Activated CD4-positive, alpha-beta T cell treated with anti-CD3 and anti-CD28 coated beads, Interleukin-2, amount 50 U/mL, for 24 hours (primary cell): ENCODE results near the gene SLC43A3.
A peak's percentile ranks its signal among the peaks of the same experiment; 100 is the strongest.

Experiments used
- DNase-seq, 2 donors: peaks; one replicate each; pipeline ENCODE4 v3.0.0-alpha.2; 2020; ENCODE audit warnings: low read depth in 1 of 2, low spot score in 1 of 2

The SLC43A3 gene

DNA sequence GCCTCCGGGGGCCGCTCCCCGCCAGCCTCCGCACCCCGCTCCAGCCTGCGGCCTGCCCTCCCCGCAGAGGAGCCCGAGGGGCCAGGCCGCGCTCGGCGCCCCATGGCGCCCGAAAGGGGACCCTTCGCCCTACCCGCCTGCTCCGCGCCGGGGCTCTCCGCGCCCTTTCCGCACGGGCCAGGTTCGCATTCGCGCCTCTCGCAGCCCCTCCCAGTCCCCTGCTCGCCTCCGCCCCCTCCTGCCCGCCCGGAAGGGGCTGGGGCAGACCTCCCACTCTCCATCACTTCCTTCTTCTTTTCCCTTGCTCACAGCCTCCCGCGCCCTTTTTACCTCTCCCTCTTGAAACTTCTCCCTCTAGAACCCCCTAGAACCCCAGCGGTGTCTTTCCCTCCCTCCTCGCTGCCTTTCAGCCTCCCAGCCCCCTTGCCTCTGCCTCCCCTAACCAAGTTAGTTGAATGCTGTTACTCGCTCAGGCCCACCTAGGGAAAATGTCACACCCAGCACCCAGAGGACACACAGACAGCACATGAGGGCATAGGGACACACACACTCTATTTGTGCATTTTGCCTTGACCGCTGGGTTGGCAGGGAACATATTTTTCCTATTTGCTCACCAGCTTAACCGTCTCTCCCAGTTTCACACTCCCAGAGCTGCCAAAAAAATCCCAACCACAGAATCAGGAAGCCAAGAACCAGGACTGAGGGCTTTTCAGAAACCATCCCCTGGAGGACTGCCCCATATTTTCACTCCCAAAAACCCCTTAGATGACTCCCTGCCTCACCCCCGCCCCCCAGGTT, at the start of gene SLC43A3:
Gene SLC43A3 (minus strand): TSS at position 193 of the 798 bp plus-strand sequence. CDS start 949 bp downstream, outside the sequence.
- peak; percentile 60 to 76 for DNase-seq

DNA sequence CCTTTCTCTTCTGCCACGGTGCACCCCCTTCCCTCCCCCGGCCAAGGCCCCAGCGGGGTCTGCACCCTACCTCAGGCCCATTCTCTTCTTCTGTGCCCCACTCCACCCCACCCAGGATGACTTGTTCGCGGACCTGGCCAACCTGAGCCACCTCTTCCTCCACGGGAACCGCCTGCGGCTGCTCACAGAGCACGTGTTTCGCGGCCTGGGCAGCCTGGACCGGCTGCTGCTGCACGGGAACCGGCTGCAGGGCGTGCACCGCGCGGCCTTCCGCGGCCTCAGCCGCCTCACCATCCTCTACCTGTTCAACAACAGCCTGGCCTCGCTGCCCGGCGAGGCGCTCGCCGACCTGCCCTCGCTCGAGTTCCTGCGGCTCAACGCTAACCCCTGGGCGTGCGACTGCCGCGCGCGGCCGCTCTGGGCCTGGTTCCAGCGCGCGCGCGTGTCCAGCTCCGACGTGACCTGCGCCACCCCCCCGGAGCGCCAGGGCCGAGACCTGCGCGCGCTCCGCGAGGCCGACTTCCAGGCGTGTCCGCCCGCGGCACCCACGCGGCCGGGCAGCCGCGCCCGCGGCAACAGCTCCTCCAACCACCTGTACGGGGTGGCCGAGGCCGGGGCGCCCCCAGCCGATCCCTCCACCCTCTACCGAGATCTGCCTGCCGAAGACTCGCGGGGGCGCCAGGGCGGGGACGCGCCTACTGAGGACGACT, 49.3 kb upstream of the SLC43A3 start:
- no peak for DNase-seq

DNA sequence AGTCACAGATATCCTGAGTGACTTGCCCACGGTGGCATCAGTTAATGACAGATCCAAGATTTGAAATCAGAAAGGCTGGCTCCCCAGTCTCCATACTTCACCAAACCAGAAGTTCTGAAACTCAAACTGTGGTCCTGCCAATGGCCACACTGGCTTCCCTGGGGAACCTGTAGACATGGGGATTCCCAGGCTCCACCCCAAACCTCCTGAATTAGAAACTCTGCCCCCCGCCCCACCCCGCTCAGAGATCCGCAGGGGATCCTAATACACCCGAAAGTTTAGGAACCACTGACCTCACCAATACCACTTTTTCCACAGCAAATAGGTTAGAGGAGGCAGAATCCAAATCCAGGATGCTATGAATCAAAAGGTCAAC, 48.7 kb upstream of the SLC43A3 start:
- DNase-seq, result no peak

DNA sequence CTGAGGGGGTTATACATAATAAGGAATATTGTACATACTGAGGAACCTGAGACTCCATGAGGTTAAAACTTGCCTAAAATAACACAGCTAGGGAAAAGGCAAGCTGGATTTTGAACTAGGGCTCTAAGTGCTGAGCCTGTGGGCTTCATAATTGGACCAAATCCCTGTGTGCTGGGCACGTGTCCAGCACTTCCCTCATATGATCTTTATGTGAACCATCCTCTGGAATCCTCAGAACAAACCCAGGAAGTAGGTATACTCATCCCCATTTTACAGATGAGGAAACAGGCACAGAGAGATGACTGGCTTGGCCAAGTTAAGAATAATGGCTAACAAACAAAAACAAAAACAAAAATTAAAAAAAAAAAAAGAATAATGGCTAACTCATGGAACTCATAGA, 48.3 kb upstream of the SLC43A3 start:
- DNase-seq, result no peak

DNA sequence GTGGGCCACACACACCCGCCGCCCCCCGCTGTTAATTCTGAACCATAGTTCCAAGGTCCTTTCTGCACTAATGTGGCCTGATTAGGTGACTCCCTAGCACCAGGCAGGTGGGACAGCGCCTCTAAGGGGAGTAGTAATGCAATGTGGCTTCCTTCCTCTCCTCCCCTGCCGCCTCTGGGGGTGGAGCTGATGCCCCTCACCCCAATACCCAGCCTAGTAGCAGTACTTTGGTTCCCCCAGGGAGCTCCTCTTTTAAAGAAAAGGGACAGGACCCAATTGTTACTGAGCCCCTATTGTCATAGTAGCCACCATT, 47.8 kb upstream of the SLC43A3 start:
- DNase-seq, result no peak

DNA sequence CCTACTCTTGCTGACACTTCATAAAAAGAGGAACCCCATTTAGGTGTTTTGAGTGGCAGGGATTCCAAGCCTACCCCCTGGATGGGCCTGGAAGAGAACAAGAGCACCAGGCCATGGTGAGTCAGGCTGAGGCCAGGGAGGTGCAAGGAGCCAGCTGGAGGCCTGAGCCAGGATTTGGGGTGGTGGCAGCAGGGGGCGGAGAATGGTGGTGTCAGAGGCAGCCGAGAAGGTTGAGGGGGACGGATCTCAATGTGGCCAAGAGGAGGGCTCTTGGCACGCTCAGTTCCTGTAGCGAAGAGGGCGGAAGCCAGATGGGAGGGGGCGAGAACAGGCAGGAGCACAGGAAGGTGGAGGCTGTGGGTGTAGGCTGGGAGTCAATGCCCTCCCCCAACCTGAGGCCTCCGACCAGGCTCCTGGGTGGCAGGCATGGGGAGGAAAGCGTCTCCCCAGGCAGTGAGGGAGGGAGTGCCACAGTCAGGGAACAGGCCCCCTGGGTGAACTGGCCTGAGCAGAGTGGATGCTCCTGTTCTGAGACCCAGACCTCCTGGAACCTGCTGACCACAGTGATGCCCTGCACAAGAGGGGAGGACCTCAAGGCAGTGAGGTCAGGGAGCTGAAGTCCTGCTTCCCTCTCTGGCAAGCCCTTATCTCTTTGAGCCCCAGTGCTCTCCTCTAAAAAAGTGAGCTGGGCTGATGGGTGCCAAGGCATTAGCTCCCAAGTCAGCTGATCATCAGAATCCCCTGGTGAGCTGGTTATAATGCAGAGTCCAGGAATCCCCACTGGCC, 47.3 kb upstream of the SLC43A3 start:
- DNase-seq, result no peak

DNA sequence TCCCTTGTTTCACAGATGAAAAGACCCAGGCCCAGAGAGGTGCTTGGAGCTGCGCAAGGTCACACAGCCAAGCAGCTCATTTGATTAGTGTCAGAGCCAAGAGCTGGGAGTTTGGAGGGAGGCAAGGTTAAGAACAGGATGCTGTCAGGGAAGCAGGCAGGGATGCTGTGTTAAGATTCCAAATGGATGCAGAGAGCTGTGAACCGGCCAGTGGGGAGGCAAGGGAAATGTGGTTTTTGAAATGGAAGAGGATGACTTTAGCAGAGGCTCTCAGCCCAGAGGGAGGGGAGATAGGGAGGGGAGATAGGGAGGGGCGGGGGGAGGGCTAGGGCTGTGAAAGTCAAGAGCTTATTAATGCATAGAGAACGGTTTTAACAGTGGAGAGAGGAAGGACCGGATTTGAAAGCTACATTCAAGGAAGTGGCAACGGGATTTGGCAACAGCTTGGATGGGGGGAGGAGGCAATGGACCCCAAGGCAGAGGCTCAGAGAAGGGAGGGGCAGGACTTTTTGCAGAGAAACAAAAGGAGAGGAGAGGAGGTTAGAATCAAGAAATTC, 46.4 kb upstream of the SLC43A3 start:
- DNase-seq, result no peak

DNA sequence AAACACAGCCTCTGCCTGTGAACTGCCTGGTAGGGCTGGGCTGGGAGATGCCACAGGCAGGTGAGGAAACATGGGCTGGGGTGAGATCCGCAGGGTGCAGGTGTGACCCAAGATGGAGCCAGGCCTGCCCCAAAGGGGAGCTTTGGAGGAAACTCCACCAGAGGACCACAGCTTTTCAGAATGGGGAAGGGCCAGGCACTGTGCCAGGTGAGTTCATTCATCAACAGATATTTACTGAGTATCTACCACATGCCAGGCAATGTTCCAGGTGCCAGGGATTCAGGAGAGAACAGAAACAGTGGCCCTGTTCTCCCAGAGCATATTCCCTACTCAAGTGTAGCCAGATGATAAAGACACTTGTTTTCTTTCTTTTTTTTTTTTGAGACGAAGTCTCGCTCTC, 44.6 kb upstream of the SLC43A3 start:
- DNase-seq, result no peak

DNA sequence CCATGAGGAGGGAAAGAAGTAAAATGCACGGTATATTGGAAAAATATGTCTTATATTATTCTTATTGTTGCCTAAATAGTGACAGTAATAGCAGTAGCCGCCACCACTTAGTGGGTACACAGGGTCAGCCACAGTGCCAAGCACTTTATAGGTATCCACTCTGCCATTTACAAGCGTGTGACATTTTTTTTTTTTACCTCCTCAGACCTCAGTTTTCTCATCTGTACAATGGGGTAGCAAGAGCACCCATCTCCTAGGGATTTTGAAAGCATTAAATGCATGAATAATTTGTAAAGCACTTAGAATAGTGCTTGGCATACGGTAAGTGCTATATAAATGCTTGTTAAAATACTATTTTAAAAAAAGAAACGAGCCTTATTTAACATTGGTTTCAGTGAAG, 42.3 kb upstream of the SLC43A3 start:
- no peak for DNase-seq

DNA sequence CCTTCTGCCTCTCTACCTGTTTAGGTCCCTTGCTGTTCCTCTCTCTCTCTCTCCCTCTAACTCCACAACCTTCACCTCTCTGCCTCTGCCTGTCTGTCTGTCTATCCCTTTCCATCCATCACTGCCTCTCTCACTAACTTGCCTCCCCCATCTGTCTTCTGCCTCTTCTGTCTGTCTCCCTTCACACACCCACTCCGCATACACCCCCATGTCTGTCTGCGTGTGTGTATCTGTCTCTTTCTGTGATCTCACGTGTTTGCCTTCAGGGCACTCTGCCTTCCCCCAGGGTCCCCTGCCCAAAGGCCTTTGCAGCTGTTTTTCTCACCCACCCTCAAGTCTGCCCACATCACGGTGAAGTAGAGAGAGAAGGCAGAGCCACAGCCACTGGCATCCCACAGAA, 41.4 kb upstream of the SLC43A3 start:
- no peak for DNase-seq

DNA sequence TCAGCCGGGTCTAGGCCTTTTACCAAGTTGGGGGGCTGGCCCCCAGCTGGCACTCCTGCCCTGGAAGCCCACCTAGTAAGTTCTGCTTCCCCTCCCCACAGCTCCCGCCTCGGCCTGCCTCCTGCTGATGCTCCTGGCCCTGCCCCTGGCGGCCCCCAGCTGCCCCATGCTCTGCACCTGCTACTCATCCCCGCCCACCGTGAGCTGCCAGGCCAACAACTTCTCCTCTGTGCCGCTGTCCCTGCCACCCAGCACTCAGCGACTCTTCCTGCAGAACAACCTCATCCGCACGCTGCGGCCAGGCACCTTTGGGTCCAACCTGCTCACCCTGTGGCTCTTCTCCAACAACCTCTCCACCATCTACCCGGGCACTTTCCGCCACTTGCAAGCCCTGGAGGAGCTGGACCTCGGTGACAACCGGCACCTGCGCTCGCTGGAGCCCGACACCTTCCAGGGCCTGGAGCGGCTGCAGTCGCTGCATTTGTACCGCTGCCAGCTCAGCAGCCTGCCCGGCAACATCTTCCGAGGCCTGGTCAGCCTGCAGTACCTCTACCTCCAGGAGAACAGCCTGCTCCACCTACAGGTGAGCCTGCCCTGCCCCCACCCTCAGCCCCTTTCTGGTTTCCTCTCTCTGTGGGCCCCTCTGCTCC, 40.7 kb upstream of the SLC43A3 start:
- no peak for DNase-seq

DNA sequence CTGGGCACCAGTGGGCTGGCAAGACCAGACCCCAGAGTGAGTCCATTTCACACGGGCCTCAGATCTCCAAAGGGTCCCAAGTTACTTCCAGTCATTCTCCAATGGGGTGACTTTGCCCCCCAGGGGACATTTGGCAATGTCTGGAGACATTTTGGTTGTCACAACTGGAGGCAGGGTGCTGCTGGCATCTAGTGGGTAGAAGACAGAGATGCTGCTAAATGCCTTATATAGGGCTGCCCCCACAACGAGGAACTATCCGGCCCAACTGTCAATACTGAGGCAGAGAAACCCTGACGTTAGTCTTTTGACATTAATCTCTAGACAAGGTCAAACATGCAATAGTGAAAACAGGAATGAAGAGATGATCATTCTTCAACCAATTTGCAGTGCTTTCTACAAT, 39.8 kb upstream of the SLC43A3 start:
- no peak for DNase-seq

DNA sequence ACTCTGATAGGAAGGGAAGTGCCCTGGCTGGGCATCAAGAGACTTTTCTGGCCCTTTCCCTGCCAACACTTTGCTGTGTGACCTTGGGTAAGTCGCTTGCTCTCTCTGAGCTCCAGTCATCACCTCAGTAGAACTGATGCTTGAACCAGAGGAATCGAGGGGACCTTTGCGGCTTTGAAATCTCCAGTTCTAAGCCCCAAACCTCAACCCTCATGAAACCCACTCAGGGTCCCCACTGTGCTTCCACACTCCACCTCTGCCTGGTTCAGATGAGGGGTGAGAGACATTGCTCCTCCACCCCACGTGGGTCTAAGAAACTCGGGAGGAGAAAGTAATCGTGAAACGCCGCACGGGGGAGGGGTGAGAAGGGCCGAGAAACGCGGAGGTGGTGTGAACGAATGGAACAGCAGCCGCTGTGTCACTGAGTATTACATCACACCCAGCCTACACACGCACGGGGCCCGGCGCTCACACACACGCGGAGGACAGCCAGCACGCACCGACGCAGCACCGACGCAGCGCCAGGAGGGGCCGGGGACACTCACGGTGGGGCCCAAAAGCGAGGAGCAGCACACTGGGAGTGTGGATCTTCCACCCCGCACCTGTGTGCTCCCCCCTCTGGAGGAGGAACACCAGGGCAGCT, 37.7 kb upstream of the SLC43A3 start:
- no peak for DNase-seq

DNA sequence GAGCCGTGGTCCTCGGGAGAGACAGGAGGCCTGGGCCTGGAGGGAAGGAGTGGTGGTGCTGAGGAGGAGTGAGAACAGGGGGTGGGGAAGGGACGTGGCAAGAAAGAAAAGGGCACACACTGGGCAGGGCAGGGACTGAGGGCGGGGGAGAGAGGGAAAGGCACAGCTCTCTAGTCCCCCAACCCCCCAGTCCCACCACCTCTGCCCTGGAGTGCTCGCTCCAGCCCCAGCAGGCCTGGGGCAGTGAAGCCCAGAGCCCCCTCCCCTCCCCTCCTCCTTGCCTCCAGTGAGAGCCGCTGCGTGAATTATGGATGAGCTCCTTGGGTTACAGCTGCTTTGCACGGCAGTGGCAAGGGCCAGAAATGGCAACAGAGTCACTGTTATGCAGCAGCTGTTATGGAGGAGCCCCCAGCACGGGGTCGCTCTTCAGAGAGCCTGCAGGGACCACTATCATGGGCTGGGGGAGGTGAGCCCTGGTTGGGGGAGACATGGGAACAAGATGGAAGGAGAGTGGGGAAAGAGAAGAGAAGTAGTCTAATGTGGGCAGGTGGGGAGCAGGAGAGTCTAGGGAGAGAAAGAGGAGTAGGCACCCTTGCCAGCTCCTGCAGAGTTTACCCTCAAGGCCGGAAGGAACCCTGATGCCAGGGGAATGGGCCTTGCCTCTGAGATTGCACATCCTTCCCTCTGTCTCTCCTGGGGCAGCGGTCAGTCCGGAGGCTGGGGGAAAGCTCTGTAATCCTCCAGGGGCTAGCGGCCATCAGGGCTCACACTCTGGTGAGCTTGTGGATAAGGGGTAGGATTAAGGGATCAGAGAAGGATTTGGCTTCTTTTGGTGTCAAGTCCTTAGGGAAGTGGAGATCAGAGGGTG, 37.0 kb upstream of the SLC43A3 start:
- no peak for DNase-seq

DNA sequence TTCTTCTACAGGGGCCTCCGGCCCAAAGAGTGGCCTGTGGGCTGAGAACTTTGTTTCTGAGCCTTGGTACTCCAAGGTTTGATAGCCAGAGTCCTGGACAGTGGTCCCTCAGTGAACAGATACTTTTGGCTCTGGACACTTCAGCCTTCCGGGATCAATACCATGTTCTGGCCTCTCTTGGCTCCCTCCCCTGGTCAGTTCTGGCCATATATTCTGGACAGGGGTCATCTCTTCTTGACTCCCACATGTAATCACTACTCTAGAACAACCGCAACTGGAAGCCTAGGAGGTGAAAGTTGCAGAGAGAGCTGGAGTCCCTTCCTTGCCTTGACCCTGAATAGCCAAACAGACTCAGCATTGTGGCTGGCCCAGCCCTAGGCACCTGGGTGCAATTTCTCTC, 35.7 kb upstream of the SLC43A3 start:
- DNase-seq, result no peak

DNA sequence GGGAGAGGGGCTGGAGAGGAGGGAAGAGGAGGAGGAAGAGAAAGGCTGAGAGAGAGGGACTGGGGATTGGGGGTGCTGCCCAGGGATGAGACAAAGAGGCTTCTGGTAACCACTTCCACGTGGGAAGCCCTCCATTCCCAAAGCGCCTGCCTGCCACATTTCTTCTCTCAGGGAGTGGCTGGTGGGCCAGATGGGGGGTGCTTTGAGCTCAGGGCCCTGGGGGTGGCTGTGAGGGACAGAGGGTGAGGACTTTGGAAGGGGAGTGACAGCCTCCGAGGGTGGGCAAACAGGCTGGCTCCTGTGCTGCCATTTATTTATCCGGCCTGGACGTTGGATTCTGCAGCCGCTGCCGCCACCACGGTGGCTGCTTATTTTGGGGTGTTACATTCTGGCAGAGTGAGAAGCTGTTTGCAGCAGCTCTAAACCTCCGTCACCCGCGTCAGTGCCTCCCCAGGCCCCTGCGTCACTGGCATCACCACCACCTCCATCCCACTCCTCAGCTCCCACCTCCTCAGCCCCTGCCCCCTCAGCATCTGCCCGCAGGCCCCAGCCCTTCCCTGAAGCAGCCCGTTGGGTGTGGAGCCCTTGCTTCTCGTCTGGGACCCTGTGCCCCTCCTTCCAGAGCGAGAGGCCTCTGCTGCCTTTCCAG, 35.0 kb upstream of the SLC43A3 start:
- DNase-seq, result no peak

DNA sequence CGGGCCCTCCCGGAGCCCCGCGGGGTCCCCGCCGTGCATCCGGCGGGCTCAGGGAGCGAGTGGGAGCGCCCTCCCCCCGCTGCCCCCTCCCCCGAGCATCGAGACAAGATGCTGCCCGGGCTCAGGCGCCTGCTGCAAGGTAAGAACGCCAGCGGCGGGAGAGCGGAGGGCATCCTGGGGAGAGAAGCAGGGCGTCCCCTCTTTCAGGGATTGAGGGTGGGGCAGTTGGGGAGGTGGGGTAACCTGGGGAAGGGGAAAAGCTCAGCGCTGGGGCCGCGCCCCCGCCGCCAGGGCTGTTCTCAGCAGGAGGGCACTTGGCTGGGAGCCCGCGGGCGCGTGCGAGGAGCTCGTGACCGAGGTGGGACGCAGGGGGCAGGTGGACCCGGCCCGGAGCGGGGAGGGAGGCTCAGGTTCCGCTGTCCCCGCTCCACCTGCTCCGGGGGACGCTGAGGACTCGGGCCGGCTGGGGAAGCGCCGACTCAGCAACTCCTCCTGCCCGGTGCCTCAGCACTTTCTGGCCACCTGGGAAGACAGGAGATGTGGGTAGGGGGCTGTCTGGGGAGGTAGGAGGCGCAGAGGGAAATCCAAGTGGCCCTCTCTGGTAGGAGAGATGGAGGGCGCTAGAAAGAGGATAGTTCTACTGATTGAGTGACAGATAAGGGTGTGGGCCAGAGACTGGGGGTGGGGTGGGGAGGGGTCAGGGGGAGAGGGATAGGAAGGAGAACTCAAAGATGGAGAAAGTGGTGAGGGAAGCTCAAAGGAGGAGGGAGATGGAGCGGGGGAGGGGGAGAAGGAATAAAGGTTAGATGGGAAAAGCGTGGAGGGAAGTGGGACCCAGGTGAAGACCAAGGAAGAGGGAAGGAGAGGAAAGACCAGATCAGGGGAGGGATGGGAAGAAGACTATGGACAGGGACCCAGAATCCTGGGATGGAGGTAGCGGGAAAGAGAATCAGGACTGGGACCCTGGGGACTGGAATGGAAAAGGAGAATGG, 34.1 kb upstream of the SLC43A3 start:
- no peak for DNase-seq
